Measurements from ENCODE around the gene ADCY5.

GRCh38 chr3:123290962-123291361, 157.9 kb downstream of the ADCY5 start:
- TF ChIP-seq, protein P1, sequence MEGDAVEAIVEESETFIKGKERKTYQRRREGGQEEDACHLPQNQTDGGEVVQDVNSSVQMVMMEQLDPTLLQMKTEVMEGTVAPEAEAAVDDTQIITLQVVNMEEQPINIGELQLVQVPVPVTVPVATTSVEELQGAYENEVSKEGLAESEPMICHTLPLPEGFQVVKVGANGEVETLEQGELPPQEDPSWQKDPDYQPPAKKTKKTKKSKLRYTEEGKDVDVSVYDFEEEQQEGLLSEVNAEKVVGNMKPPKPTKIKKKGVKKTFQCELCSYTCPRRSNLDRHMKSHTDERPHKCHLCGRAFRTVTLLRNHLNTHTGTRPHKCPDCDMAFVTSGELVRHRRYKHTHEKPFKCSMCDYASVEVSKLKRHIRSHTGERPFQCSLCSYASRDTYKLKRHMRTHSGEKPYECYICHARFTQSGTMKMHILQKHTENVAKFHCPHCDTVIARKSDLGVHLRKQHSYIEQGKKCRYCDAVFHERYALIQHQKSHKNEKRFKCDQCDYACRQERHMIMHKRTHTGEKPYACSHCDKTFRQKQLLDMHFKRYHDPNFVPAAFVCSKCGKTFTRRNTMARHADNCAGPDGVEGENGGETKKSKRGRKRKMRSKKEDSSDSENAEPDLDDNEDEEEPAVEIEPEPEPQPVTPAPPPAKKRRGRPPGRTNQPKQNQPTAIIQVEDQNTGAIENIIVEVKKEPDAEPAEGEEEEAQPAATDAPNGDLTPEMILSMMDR (conservative IDR thresholded peaks at IDR 0.05) = no peak
- TF ChIP-seq ZFX (IDR thresholded peaks at IDR 0.05) = no peak
